ENCODE measurements around the gene PRKCB.
A peak's percentile ranks its signal among the peaks of the same experiment; 100 is the strongest.

PRKCB gene

DNA sequence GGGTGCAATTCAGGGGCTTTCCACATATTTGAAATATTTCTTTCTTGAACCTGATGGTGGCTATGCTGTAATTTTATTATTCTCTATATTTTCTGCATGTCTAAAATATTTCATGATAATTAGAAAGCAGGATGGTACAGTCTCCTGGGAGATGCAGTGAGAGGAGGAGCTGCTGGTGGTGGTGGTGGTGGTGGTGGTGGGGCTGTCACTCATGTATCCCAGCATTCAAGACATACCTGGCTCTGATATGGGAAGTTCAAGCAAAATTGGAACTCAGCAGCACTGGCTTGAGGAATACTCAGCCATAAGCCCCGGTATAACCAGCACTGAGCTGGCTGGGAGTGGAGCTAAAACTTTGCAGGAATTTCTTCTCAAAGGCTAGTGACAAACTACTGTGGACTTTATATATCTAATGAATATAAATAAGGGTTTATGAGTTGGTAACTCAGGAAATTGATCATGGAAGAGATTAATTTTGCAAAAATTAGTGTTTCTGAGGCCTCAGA, 200.3 kb downstream of the PRKCB start:
- Histone ChIP-seq H3K27me3 (ENCODE audit: insufficient read depth, poor library complexity, severe bottlenecking) (no peaks in the 10 kb centered on the region), H3K27ac (replicated peaks) (no peak overlapping the region), H3K4me3 (replicated peaks; ENCODE audit: insufficient read depth, low read length) (no peak overlapping the region)
- TF ChIP-seq, protein P1, sequence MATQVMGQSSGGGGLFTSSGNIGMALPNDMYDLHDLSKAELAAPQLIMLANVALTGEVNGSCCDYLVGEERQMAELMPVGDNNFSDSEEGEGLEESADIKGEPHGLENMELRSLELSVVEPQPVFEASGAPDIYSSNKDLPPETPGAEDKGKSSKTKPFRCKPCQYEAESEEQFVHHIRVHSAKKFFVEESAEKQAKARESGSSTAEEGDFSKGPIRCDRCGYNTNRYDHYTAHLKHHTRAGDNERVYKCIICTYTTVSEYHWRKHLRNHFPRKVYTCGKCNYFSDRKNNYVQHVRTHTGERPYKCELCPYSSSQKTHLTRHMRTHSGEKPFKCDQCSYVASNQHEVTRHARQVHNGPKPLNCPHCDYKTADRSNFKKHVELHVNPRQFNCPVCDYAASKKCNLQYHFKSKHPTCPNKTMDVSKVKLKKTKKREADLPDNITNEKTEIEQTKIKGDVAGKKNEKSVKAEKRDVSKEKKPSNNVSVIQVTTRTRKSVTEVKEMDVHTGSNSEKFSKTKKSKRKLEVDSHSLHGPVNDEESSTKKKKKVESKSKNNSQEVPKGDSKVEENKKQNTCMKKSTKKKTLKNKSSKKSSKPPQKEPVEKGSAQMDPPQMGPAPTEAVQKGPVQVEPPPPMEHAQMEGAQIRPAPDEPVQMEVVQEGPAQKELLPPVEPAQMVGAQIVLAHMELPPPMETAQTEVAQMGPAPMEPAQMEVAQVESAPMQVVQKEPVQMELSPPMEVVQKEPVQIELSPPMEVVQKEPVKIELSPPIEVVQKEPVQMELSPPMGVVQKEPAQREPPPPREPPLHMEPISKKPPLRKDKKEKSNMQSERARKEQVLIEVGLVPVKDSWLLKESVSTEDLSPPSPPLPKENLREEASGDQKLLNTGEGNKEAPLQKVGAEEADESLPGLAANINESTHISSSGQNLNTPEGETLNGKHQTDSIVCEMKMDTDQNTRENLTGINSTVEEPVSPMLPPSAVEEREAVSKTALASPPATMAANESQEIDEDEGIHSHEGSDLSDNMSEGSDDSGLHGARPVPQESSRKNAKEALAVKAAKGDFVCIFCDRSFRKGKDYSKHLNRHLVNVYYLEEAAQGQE (IDR thresholded peaks at IDR 0.05; ENCODE audit: insufficient replicate concordance, low read depth): no peak
- no peak for TF ChIP-seq GABPA (IDR thresholded peaks at IDR 0.05; ENCODE audit: low read depth)
- TF ChIP-seq, protein P2, sequence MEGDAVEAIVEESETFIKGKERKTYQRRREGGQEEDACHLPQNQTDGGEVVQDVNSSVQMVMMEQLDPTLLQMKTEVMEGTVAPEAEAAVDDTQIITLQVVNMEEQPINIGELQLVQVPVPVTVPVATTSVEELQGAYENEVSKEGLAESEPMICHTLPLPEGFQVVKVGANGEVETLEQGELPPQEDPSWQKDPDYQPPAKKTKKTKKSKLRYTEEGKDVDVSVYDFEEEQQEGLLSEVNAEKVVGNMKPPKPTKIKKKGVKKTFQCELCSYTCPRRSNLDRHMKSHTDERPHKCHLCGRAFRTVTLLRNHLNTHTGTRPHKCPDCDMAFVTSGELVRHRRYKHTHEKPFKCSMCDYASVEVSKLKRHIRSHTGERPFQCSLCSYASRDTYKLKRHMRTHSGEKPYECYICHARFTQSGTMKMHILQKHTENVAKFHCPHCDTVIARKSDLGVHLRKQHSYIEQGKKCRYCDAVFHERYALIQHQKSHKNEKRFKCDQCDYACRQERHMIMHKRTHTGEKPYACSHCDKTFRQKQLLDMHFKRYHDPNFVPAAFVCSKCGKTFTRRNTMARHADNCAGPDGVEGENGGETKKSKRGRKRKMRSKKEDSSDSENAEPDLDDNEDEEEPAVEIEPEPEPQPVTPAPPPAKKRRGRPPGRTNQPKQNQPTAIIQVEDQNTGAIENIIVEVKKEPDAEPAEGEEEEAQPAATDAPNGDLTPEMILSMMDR (IDR thresholded peaks at IDR 0.05; ENCODE audit: insufficient read depth, low read length): no peak
- no peak for TF ChIP-seq POLR2AphosphoS5 (IDR thresholded peaks at IDR 0.05; ENCODE audit: low read depth)
- TF ChIP-seq SPI1 (IDR thresholded peaks at IDR 0.05; ENCODE audit: borderline replicate concordance, low read depth): no peak
- no peak for DNase-seq (ENCODE audit: low read depth in 1 of 2, low spot score in 1 of 2)

DNA sequence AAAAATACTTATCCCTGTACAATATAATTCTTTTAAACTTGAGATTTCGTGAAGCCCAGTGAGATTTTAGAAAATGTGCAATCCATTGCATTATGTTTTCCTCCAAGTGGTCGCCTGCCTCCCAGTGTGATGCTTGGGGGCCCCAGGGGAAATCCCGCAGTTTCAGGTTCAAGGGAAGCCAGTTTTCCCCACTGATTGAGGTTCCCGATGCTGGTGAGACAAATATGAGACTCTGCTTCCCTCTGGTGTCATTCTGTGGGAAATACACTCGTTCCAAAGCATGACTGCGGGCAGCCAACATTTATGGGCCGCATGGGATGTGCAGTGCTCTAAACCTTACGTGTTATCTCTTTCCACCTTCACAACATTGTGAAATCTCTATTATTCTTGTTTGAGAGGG, 200.8 kb downstream of the PRKCB start:
- TF ChIP-seq, protein P2 (IDR thresholded peaks at IDR 0.05; ENCODE audit: insufficient read depth, low read length): peak; percentile 56
- no peak for TF ChIP-seq GABPA (IDR thresholded peaks at IDR 0.05; ENCODE audit: low read depth)
- Histone ChIP-seq H3K4me3 (replicated peaks; ENCODE audit: insufficient read depth, low read length) (no peak overlapping the region), H3K27me3 (ENCODE audit: insufficient read depth, poor library complexity, severe bottlenecking) (no peaks in the 10 kb centered on the region), H3K27ac (replicated peaks) (no peak overlapping the region)
- DNase-seq (ENCODE audit: low read depth in 1 of 2, low spot score in 1 of 2): peak; percentile 11 to 40

DNA sequence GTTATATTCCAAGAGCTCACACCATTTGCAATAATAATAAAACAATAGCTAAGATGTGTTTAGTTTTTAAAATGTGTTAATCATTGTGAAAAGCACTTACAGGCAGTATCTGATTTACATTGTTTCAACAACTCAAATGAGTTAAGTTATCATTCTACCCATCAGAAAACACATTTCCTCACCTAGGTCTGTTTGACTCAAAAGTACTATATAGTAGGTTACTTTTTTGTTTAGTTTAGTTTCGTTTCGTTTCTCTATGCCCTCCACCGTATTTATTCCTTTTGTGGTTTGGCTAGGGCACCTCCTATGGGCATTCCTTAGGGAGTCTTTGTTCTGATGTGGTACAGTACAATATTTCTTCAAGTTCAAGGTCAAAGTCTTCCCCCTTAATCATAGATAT, 201.6 kb downstream of the PRKCB start:
- no peaks in the 10 kb centered on the region for H3K27me3 ChIP-seq (ENCODE audit: insufficient read depth, poor library complexity, severe bottlenecking)
- TF ChIP-seq GABPA (IDR thresholded peaks at IDR 0.05; ENCODE audit: low read depth) (no peak), SPI1 (IDR thresholded peaks at IDR 0.05; ENCODE audit: borderline replicate concordance, low read depth) (no peak), POLR2AphosphoS5 (IDR thresholded peaks at IDR 0.05; ENCODE audit: low read depth) (no peak)
- TF ChIP-seq, protein P1 (IDR thresholded peaks at IDR 0.05; ENCODE audit: insufficient replicate concordance, low read depth): no peak
- TF ChIP-seq, protein P2 (IDR thresholded peaks at IDR 0.05; ENCODE audit: insufficient read depth, low read length): no peak
- no peak overlapping the region for H3K4me3 ChIP-seq (replicated peaks; ENCODE audit: insufficient read depth, low read length)
- no peak for DNase-seq (ENCODE audit: low read depth in 1 of 2, low spot score in 1 of 2)
- H3K27ac ChIP-seq (replicated peaks): no peak overlapping the region

Measured in HL-60 (cell line).